Mucosa of descending colon (tissue), 3 donors: Measurements from ENCODE around the gene FRMD8. TPM values are rescaled to one million over a fixed set of nuclear protein-coding genes. Genes with fewer than 3 reads are reported as not detected.

ENCODE experiments used
- ATAC-seq: fragments of 200-7000 bp; cut with Tn5 transposase; one replicate; pipeline ENCODE4 v1.9.1; 2020; ENCODE audit warnings: mild to moderate bottlenecking, moderate library complexity
- DNase-seq, 3 donors: peaks; one replicate each; pipeline ENCODE4 v3.0.0-alpha.2; 2020
- H3K36me3 ChIP-seq: fragments of 200-600 bp; one replicate; pipeline ENCODE4 v1.8.0; 2021; ENCODE audit warnings: low read depth, mild to moderate bottlenecking
- H3K4me1 ChIP-seq: fragments of 200-600 bp; one replicate; pipeline ENCODE4 v1.8.0; 2021; ENCODE audit warnings: low read depth, mild to moderate bottlenecking
- H3K4me3 ChIP-seq: fragments of 200-600 bp; one replicate; pipeline ENCODE4 v1.8.0; 2021; ENCODE audit warnings: mild to moderate bottlenecking
- H3K9me3 ChIP-seq: fragments of 200-600 bp; one replicate; pipeline ENCODE4 v1.8.0; 2021; ENCODE audit warnings: mild to moderate bottlenecking
- intact Hi-C, 2 donors: fragments of 100-400 bp; cut with DNase I in 1 of 2; cut with micrococcal nuclease in 1 of 2; formaldehyde crosslinking; loops; one replicate each; pipeline versions ENCODE4 v1.11.0 to v1.11.1; 2022; cut with DNase I, micrococcal nuclease
- total RNA-seq, 3 donors: library from RNA; stranded (reverse); fragmentation: NEBNext Ultra II Directional in 2 of 3; extraction: Animal tissue kit (Norgen Biotek cat#: 25700) in 2 of 3; gene quantifications; one replicate each; pipeline versions ENCODE4 v1.2.1 to v1.2.4, GENCODE V29; 2021 to 2023
- TF ChIP-seq, protein P1 (sequence below): fragments of 200-600 bp; IDR thresholded peaks from one replicate; pipeline ENCODE4 v1.8.0; 2022; ENCODE audit warnings: antibody characterized with exemption, mild to moderate bottlenecking
- donor health status: DM: no; HTN: no; CAD: no; lungs with moderate emphysema.
- donor health status: DM: no; HTN: no; CAD: no.
- donor health status: DM: no; HTN: yes; CAD: no.

FRMD8 gene
- total RNA-seq, 3 donors from 2014 or later, result 27.1 to 44.1 (median 42.3) TPM

GRCh38 chr11:65355776-65356393 lies 30.6 kb upstream of the FRMD8 start:
- no peak overlapping the region for H3K4me3 ChIP-seq
- ATAC-seq (no peak), DNase-seq (peak; percentile 33 to 72 (median 65))
- TF ChIP-seq, protein P1, sequence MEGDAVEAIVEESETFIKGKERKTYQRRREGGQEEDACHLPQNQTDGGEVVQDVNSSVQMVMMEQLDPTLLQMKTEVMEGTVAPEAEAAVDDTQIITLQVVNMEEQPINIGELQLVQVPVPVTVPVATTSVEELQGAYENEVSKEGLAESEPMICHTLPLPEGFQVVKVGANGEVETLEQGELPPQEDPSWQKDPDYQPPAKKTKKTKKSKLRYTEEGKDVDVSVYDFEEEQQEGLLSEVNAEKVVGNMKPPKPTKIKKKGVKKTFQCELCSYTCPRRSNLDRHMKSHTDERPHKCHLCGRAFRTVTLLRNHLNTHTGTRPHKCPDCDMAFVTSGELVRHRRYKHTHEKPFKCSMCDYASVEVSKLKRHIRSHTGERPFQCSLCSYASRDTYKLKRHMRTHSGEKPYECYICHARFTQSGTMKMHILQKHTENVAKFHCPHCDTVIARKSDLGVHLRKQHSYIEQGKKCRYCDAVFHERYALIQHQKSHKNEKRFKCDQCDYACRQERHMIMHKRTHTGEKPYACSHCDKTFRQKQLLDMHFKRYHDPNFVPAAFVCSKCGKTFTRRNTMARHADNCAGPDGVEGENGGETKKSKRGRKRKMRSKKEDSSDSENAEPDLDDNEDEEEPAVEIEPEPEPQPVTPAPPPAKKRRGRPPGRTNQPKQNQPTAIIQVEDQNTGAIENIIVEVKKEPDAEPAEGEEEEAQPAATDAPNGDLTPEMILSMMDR, result no peak
- H3K9me3 ChIP-seq, result no peaks in the 10 kb centered on the region
- intact Hi-C loops, result no loop called here
- H3K36me3 ChIP-seq, result peaks cover 7% of the 10 kb centered on the region
- H3K4me1 ChIP-seq, result peaks cover 11% of the 10 kb centered on the region

GRCh38 chr11:65356394-65356972 lies 30.0 kb upstream of the FRMD8 start:
- intact Hi-C loops, result no loop called here
- ATAC-seq, result no peak
- Histone ChIP-seq H3K36me3 (peaks cover 4% of the 10 kb centered on the region), H3K9me3 (no peaks in the 10 kb centered on the region), H3K4me1 (peaks cover 11% of the 10 kb centered on the region), H3K4me3 (no peak overlapping the region)
- peak in 1 of 3 donors; percentile 56 for DNase-seq
- TF ChIP-seq, protein P1, result no peak

GRCh38 chr11:65357856-65358356 lies 28.5 kb upstream of the FRMD8 start:
- no peak overlapping the region for H3K4me3 ChIP-seq
- intact Hi-C loops, result no loop called here
- peaks cover 11% of the 10 kb centered on the region for H3K4me1 ChIP-seq
- TF ChIP-seq, protein P1, result no peak
- ATAC-seq, result peak; percentile 2
- no peaks in the 10 kb centered on the region for H3K9me3 ChIP-seq
- no peaks in the 10 kb centered on the region for H3K36me3 ChIP-seq
- DNase-seq, result peak in 1 of 3 donors; percentile 50

GRCh38 chr11:65362320-65362931 lies 24.0 kb upstream of the FRMD8 start:
- TF ChIP-seq, protein P1, result no peak
- intact Hi-C loops, result no loop called here
- H3K4me1 ChIP-seq, result no peaks in the 10 kb centered on the region
- no peaks in the 10 kb centered on the region for H3K36me3 ChIP-seq
- H3K9me3 ChIP-seq, result no peaks in the 10 kb centered on the region
- no peak overlapping the region for H3K4me3 ChIP-seq
- ATAC-seq (peak; percentile 7), DNase-seq (peak in 2 of 3 donors; percentile 19 to 42)

- DNase-seq (peak in 1 of 3 donors; percentile 32), ATAC-seq (no peak)
- Histone ChIP-seq H3K9me3 (no peaks in the 10 kb centered on the region), H3K4me3 (no peak overlapping the region), H3K4me1 (no peaks in the 10 kb centered on the region), H3K36me3 (no peaks in the 10 kb centered on the region)
- TF ChIP-seq, protein P1, result no peak
- intact Hi-C loops, result no loop called here
Observed at GRCh38 chr11:65362966-65363365, 23.5 kb upstream of the FRMD8 start.
